DMS79 (cell line): ENCODE data around the gene CRLF3.
"Not testable (repeated sequence)": the region's sequence is repeated elsewhere in the genome, so short reads cannot be mapped to it uniquely, and the experiment has no call there.

Experiments
- DNase-seq: peaks from one replicate; lab custom pipeline; 2025; lab: John Stamatoyannopoulos, UW

The CRLF3 gene, protein sequence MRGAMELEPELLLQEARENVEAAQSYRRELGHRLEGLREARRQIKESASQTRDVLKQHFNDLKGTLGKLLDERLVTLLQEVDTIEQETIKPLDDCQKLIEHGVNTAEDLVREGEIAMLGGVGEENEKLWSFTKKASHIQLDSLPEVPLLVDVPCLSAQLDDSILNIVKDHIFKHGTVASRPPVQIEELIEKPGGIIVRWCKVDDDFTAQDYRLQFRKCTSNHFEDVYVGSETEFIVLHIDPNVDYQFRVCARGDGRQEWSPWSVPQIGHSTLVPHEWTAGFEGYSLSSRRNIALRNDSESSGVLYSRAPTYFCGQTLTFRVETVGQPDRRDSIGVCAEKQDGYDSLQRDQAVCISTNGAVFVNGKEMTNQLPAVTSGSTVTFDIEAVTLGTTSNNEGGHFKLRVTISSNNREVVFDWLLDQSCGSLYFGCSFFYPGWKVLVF

DNA sequence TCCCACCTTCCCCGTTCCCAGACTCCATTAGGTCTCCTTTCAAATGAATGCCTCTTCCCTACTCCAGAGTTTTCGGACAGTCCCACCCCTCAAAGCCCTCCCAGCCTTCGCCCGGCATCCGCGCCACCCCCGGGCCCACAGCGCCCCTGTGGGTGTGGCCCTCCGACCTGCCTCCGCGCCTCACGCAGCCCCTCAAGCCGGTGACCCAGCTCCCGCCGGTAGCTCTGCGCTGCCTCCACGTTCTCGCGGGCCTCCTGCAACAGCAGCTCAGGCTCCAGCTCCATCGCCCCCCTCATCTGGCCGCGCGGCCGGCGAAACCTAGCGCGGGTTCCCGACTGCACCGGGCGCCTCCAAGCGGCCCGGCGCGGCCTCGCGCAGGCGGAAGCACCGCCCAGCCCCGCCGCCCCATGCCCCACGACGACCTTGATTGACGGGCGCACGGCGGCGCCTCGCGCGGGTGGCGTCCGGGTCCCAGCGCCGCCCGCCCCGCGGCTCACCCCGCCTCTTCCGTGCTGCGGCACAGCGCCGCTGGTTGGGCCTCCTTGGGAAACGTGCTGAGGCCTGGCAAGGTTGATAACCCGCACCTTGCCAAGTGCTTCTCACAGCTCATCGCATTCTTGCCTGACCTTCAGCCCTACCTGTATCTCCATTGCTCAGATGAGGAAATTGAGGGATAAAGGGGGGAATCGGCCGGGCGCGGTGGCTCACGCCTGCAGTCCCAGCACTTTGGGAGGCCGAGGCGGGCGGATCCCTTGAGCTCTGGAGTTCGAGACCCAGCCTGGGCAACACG is at the start of gene CRLF3:
TSS of gene CRLF3 (minus strand) at position 337 of the 790 bp plus-strand sequence. CDS start at position 296, 41 bp downstream.
- DNase-seq = peak; percentile 60

DNA sequence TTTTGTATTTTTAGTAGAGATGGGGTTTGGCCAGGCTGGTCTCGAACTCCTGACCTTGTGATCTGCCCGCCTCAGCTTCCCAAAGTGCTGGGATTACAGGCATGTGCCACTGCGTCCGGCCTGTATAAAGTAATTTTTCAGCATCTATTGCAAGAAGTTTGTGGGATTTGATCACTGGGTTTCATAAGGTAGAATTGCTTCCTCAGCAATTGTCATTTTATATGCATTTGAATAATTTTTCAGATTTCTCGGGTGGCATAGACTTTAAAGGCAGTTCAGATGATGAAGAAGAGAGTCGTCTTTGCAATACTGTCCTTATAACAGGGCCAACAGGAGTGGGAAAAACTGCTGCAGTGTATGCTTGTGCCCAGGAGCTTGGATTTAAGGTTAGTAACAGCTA is 44.5 kb upstream of the CRLF3 start:
- DNase-seq = no peak

DNA sequence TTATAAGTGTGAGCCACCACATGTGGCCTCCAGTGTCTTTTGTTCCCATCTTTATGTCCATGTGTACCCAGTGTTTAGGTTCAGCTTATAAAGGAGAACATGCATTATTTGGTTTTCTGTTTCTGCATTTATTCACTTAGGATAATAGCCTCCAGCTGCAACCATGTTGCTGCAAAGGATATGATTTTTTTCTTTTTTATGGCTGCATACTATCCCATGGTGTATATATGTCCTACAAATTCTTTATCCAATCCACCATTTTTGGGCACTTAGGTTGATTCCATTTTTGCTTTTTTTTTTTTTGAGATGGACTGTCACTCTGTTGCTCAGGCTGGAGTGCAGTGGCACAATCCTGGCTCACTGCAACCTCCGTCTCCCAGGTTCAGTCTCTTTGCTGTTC is 40.1 kb upstream of the CRLF3 start:
- no peak for DNase-seq

DNA sequence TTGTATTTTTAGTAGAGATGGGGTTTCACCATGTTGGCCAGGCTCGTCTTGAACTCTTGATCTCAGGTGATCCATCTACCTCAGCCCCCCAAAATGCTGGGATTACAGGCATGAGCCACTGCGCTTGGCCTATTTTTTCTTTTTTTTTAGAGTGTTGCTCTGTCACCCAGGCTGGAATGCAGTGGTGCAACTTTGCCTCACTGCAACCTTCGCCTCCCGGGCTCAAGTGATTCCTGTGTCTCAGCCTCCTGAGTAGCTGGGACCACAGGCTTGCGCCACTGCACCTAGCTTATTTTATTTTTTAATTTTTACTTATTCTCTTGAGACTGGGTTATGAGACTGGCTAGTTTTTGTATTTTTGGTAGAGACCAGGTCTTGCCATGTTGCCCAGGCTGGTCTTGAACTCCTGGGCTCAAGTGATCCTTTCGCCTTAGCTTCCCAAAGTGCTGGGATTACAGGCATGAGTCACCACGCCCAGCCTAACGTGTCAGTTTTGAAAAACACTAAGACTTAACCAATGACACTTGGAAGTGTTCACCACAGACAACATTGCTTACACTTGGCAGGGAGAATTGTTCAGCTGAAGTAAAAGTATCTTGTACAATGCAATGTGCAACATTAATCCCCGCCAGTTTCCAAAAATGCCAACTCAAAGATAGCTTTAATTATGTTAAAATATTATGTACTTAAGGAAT is 34.2 kb upstream of the CRLF3 start:
- no peak for DNase-seq

DNA sequence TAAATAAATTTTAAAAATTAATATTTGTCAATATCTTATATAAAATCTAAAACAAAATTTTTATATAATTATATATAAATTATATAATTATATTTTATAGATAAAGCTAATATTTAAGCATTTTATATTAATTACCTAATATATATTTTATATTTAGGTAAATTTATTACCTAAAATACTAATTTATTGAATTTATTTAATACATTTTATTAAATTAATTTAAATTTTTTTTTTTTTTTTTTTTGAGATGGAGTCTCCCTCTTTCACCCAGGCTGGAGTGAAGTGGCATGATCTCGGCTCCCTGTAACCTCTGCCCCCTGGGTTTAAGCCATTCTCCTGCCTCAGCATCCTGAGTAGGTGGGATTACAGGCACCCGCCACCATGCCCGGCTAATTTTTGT is 29.7 kb upstream of the CRLF3 start:
- DNase-seq = no peak

DNA sequence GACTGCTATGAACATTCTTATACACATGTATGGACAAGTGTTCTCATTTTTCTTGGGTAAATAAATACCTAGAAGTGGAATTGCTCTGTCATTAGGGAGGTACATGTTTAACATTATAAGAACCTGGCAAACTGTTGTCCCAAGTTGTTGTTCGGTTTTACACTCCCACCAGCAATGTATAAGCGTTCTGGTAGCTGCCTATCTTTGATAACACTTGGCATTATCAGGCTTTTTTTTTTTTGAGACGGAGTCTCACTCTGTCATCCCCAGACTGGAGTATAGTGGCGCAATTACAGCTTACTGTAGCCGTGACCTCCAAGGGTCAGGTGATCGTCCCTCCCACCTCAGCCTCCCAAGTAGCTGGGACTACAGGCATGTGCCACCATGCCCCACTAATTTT is 23.5 kb upstream of the CRLF3 start:
- DNase-seq = no peak

DNA sequence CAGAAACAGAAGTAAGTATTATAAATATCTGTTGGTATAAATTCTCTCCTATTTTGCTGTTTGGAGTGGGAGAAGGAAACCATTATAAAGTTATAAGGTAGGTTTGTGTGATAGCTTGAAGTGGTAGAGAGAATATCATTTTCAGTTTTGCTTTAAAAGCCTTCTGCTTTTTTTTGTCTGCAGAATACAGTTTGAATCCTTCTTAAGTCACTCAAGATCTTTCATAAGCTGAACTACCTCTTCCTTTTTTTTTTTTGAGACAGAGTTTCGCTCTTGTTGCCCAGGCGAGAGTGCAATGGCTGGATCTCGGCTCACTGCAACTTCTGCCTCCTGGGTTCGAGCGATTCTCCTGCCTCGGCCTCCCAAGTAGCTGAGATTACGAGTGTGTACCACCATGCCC is 16.3 kb upstream of the CRLF3 start:
- no peak for DNase-seq

DNA sequence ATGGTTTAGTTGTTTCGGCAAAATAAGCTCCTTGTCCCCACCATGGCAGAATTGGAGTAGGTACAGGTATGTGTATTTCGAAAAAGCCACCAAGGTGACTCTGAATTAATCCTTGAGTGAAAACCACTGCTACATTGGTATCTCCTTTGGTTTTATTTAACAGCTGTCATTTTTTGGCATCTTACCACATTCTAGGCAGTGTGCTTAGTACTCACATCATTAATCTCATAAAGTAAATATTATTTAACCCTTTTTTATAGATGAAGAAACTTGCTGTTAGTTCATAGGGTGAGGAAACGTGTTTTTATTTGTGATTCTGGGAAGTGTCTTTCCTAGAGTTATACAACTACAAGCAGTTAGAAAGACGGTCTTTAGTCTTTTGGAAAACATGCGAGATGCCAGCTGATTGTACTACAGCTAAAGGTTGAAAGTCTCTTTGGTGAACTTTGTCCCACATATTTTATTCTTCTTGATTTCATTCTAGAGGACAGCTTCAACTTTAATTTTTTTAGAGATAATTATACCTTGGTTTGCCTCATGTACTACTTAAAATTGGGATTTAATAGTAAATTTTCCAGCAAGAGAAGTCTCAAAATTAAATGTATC is 13.8 kb upstream of the CRLF3 start:
- DNase-seq = no peak

DNA sequence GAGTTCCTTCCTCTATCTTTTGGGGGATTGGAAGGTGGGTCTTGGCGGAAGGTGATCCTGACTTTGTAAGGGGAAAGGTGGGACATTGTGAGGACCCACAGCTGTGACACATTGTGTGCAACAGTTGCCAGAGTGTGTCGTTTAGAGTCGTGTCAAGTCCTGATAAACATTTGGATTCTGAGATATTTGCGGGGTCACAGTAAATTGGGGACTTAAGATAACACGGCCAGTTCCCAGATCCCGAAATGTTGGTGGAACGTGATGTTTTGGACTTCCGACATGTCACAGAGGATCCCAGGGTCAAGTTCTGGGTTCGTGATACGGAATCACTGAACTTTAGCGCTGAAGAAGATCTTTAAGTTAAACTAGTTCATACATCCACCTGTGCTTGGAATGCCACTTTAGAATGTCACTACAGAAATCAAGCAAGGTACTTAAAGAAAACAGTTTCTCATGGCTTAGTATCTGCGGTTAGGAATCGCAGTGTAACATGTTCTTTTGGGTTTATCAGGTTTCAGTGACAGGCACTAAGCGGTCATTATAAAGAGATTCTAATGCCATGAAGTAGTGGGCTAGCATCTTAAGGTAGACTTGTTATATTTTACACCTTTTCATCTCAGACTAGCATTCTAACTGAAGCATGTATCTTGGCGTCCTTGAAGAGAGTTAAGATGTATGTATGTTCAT is 8.1 kb upstream of the CRLF3 start:
- DNase-seq = no peak

DNA sequence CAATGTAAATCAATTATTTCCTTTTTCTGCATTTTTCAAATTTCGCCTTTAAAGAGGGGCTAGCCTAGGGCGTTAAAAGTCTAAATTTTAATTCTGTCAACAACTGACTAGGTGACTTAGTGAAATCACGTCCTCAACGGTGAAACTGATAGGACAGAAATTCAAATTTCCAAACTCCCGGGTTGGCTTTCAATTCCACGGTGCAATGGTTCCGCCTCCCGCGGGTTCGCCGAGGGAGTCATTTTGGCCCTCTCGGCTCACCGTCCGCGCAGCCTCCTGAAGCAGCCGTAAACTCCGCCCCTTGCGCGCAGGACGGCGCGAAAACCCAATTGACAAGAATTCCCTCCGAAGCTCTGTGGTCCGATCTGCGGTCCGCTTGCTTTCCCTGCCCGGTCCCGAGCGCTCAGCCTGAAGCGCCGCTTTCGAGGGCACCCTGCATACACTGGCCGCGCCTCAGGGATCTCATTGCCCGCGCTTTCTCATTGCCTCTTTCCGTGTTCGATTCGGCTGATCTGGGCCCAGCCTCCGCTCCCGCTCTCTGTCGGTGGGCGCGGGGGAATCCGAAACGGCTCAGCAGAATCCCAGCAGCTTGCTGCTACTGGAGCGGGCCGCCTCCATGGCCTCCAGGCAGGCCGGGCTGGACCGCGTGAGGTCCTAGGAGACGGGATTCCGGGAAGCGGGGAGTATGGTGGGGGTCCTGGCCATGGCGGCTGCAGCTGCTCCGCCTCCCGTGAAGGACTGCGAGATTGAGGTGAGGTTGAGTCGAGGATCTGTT is 7.4 kb upstream of the CRLF3 start, which contains the start of gene ATAD5:
TSS of gene ATAD5 (plus strand) at position 304 of the 775 bp plus-strand sequence. CDS start at position 686, 382 bp downstream.
- peak; percentile 73 for DNase-seq

DNA sequence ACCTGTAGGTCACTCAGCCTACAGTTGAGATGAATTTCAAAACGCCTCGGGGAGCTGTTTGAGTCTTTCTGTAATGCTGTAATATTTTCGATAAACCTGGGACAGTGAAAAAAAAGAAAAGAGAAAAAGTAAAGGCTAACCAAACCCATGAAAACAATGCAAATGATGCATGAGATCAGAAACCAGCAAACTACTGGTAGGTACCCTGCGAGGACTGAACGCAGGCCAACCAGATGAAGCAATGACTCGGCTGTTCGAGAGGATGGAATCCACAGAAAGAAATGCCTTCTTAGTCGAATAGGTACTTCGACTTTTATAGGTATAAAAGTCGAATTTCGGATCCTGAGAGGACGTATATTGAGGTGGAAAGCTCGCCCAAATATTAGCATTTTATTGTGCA is 6.8 kb upstream of the CRLF3 start:
- no peak for DNase-seq

DNA sequence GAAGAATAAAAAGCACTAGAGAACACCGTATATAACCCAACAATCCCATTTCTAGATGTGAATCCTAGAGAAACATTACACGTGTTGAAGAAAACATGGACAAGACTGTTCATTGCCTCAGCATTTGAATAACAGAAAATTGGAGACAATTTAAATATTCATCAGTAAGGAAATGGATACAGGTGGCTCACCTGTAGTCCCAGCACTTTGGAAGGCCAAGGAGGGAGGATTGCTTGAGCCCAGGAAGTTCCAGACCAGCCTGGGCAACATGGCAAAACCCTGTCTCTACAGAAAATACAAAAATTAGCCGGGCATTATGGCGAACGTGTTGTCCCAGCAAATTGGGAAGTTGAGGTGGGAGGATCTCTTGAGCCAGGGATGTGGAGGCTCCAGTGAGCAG is 4.5 kb upstream of the CRLF3 start:
- DNase-seq = no peak

DNA sequence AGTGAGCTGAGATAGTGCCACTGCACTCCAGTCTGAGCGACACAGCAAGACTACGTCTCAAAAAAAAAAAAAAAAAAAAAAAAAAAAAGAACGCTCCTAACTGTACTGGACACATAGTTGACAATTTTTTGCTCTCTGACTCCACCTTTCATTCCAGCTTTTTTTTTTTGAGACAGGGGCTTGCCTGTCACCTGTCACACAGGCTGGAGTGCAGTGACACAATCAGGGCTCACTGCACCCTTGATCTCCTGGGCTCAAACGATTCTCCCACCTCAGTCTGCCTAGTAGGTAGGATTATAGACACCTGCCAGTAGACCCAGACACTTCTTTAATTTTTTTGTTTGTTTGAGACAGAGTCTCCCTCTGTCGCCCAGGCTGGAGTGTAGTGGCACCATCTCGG is 2.6 kb upstream of the CRLF3 start:
- no peak for DNase-seq

DNA sequence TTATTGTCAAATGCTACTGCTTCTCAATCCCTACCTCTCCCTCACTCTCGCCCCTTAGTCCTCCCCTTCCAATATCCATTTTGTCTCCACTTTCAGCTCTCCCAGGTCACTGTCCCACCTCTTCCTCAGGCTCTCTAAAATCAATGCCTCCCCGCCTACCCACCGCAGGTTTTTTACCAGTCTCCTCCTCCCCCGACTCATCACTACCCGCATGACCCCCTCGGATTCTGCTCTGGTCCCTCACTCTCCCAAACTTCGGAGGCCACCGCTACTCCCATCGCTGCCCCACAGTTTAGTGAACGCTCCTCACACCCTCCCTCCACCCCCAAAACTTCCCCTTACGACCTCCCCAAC is 513 bp downstream of the CRLF3 start:
- no peak for DNase-seq

DNA sequence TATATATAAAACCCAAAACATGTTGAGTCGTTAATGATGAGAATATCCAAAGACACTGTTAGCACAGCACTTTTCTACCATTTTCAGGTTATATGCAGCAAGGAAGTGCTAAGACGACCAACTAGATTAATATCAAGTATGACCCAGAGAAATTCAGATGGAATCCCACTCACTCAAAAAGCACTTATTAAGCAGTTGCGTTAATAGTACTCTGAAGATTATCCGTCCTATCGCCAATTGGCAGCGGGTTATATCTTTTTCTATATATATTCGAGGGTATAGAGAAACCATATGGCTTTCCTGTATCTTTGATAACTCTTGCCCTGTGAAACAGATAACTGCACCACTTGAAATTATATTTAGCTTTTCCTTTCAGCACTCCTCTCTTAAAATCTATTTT is 1.1 kb downstream of the CRLF3 start:
- DNase-seq = no peak

DNA sequence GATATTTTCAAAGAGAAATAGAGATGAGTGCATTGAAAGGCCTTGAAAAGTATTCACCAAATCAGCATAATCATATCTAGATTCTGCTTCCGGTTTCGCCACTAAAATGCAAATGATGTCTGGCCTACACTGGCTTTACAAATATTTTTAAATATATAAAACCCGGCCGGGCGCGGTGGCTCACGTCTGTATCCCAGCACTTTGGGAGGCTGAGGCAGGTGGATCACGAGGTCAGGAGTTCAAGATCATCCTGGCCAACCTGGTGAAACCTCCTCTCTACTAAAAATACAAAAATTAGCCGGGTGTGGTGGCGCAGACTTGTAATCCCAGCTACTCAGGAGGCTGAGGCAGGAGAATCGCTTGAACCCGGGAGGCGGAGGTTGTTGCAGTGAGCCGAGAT is 1.6 kb downstream of the CRLF3 start:
- DNase-seq = not testable (repeated sequence)

DNA sequence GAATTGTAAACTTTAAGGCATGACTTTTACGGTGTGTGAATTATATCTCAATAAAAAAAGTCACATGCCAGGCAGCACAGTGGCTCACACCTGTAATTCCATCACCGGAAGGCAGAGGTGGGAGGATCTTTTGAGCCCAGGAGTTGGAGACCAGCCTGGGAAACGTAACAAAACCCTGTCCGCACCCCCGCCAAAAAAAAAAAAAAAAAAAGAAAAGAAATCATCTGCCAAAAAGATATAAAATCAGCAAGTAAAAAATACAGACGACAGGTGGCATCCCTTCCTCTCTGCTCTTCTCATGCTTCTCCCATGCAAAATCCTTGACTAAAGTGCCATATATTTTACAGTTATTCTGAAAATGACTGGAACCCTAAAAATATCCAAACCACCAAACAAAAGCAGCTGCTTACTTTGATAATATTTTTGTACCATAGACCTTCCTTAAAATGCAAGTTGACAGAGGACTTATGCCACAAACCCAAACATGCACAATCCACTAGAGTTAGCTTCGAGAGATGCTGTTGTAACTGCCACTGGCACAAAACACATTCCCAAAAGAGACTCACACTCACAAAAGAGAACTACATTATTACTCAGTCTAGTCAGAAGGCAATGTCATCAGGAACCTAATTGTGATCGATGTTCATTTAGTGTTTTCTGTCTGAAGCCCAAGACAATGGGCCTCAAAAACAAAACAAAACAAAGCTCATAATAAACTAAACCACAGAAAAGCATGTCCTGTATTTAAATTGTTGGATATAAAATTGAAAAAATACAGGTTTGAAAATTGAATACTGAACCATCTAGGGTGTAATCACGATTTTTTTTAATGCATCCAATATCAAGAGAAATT is 2.4 kb downstream of the CRLF3 start:
- DNase-seq = no peak

DNA sequence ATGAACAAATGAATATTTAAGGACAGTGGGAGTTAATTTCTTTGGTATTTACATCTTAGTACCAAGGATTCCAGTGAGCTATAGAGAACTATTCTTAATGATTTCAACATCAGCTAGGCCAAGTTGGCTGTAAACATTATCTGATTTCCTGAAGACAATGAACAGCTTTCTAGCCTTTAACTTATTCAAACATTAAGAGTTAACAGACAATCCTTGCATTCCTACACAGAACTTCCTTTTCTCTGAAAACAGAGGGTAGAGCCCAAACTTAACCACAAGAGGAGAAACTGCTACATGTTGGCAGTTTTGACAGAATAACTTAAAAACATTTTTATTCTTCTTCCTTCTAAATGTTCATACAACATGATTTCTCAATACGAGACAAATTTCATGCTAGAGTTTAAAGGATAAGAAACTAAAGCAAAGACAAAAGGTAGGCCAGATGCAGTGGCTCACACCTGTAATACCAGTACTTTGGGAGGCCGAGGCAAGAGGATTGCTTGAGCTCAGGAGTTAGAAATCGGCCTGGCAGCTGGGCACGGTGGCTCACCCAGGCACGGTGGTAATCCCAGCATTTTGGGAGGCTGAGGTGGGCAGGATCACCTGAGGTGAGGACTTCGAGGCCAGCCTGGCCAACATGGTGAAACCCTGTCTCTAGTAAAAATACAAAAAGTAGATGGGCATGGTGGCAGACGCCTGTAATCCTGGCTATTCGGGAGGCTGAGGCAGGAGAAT is 4.4 kb downstream of the CRLF3 start:
- no peak for DNase-seq

DNA sequence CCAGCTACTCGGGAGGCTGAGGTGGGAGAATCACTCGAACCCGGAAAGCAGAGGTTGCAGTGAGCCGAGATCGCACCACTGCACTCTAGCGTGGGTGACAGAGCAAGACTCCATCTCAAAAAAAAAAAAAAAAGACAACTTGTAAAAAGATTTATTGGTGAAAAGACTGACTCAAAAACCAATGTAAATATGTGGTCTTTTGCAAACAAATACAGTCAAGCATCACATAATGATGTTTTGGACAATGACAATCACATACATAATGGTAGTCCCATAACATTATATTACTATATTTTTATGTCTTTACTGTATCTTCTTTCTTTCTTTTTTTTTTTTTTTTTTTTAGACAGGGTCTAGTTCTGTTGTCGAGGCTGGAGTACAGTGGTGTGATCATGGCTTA is 8.3 kb downstream of the CRLF3 start:
- DNase-seq = no peak
